ENCODE measurements around the gene DAB2IP.
A peak's percentile ranks its signal among the peaks of the same experiment; 100 is the strongest.

The DAB2IP gene

DNA sequence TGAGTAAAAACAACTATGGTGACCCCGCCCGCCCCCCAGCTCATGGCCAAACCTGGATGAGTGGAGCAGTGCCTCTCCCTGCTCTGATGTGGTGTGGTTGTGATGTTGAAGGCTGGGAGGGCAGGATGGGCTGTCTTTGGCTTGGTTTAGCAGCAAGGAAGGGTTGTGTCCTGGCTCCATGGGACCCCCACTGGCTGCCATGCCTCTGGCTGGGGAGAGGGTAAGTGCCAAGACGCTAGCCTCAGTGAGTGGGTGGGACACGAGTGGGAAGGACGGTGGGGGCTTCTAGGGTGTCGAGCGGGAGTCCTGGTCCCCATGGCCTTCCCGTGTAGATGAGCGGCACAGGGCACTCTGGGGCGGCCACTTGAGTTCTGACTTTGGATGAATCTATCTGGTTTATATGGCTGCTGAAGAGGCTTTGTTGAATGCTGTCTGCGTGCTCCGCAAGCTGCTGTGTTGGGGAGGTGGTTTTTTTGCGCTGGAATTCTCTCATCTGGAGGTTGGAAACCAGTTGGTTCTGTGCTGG, 50.4 kb downstream of the DAB2IP start:
- TF ChIP-seq, protein P1, sequence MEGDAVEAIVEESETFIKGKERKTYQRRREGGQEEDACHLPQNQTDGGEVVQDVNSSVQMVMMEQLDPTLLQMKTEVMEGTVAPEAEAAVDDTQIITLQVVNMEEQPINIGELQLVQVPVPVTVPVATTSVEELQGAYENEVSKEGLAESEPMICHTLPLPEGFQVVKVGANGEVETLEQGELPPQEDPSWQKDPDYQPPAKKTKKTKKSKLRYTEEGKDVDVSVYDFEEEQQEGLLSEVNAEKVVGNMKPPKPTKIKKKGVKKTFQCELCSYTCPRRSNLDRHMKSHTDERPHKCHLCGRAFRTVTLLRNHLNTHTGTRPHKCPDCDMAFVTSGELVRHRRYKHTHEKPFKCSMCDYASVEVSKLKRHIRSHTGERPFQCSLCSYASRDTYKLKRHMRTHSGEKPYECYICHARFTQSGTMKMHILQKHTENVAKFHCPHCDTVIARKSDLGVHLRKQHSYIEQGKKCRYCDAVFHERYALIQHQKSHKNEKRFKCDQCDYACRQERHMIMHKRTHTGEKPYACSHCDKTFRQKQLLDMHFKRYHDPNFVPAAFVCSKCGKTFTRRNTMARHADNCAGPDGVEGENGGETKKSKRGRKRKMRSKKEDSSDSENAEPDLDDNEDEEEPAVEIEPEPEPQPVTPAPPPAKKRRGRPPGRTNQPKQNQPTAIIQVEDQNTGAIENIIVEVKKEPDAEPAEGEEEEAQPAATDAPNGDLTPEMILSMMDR (IDR thresholded peaks at IDR 0.05; ENCODE audit: extremely low read depth, insufficient read depth, missing control alignments): no peak
- no peak for DNase-seq (ENCODE audit: low spot score)
- in situ Hi-C loops (cut with MboI; ENCODE audit: low pct_unique_long_range_greater_than_20kb, low sequenced_read_pairs, unreplicated experiment): no loop called here

DNA sequence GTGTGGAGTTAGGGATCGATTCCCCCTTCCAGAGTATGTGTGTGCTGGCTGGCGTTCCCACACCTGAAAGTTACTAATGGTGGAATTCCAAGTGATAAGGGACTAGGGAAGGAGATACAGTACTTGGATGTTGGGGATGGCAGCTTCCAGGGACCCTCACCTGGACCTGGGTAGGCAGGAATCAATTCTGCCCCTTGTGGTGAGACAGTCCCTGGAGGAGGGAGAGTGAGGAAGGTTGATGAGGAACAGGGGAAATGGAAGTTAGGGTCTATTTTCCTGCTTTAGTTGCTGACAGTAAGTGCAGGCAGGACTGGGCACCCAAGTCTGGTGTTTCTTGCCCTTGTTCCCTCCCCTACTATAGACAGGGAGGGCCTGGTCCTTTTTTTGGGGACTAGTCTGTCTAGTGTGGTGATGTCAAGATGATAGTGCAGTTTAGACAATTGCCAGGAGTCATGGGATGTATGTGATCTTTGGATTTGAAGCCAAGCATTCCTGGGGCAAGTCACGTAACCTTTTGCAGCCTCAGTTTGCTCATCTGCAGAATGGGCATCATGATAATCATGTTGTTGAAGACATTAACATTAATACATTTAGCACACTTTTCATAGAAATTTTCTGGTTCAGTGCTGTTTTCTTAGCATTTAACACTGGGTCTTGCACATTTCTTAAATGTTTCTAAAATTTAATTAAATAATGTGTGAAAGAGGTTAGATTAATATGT, 51.7 kb downstream of the DAB2IP start:
- in situ Hi-C loops (cut with MboI; ENCODE audit: low pct_unique_long_range_greater_than_20kb, low sequenced_read_pairs, unreplicated experiment): no loop called here
- TF ChIP-seq, protein P1 (IDR thresholded peaks at IDR 0.05; ENCODE audit: extremely low read depth, insufficient read depth, missing control alignments): no peak
- DNase-seq (ENCODE audit: low spot score): no peak

DNA sequence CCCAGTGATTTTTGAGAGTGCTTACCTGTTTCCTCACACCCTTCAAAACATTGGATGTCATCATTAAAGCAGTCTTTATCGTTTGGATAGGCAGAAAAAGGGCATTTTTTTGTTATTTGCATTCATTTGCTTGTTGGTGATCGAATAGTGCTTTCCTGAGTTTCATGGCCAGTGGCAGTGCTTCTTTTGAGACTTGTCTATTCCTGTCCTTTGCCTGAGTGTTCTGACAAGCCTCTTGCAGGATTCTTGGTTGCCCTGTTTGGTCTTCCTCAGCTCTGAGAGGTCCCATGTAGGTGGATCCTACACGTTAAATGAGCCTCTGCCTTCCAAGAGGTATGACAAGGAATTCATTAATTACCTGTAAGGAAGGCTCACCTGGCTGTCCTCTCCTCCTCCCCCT, 52.8 kb downstream of the DAB2IP start:
- TF ChIP-seq, protein P1 (IDR thresholded peaks at IDR 0.05; ENCODE audit: extremely low read depth, insufficient read depth, missing control alignments): no peak
- in situ Hi-C loops (cut with MboI; ENCODE audit: low pct_unique_long_range_greater_than_20kb, low sequenced_read_pairs, unreplicated experiment): no loop called here
- no peak for DNase-seq (ENCODE audit: low spot score)

DNA sequence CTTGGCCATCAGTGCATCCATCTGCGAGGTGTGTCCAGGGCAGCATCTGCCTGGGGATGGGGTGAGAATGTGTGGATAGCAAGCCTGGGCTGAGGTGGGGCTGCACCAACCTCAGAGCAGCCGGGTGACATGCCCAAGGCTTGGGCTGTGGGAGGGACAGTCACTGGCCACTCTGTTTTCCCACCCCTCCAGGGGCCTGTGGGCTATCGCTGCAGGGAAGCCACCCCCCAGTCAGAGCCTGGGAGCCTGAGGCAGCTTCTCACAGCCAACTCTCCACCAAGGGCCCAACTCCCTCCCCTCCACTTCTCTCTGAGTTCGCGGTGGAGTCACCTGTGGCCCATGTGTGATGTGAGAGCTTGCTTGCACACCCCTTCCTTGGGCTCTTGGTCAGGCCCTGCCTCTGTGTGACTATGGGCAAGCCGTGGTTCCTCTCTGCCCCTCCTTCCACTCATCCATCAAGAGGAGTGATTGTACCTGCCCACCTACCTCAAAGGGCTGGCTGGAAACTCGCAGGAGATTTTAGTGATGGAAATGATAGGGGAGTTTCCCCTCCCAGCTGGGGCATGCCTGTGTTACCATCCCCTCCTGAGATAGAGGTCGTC, 54.8 kb downstream of the DAB2IP start:
- no peak for DNase-seq (ENCODE audit: low spot score)
- in situ Hi-C loops (cut with MboI; ENCODE audit: low pct_unique_long_range_greater_than_20kb, low sequenced_read_pairs, unreplicated experiment): no loop called here
- TF ChIP-seq, protein P1 (IDR thresholded peaks at IDR 0.05; ENCODE audit: extremely low read depth, insufficient read depth, missing control alignments): no peak

DNA sequence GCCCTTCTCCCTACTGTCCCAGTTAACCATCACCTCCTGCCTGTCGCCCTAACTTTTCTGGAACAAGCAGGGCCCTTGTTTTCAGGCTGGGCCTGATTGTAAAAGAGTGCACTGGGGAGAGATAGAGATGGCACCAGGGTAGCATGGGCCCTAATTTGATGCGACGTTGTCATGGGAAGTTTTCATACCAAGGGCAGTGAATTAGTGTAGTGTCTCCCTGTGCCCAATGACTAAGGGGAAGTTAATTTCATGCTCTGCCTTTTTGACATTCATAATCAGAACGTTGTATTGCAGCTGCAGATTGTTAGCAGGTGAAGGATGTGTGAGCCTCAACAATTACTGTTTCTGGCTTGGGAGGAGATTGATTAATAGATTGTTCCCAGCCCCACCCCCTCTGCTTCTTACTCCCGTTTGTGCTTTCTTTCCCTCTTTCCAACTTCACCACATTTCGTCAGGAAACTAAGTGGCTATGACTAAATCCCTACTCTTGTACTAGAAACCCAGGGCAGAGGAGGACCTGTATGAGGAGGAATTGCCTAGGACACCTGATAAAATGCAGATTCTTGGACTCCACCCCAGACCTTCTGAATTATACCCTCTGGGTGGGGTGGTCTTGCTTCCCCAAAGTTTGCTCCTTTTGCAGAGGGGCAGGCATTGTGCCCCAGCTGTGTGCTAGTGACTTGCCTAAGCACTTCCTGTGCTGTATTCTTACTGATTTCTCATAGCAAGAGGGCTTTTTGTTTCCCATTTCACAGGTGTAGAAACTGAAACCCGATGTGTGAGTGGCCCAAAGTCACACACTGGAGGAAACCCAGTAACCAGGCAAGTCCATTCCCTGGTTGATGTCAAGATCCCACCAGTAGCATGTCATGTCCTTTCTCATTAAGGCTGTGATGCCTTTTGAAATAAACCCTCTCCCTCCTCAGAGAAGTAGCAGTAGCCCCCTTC, 56.3 kb downstream of the DAB2IP start:
- DNase-seq (ENCODE audit: low spot score): peak; percentile 56
- TF ChIP-seq, protein P1 (IDR thresholded peaks at IDR 0.05; ENCODE audit: extremely low read depth, insufficient read depth, missing control alignments): no peak
- in situ Hi-C loops (cut with MboI; ENCODE audit: low pct_unique_long_range_greater_than_20kb, low sequenced_read_pairs, unreplicated experiment): no loop called here

DNA sequence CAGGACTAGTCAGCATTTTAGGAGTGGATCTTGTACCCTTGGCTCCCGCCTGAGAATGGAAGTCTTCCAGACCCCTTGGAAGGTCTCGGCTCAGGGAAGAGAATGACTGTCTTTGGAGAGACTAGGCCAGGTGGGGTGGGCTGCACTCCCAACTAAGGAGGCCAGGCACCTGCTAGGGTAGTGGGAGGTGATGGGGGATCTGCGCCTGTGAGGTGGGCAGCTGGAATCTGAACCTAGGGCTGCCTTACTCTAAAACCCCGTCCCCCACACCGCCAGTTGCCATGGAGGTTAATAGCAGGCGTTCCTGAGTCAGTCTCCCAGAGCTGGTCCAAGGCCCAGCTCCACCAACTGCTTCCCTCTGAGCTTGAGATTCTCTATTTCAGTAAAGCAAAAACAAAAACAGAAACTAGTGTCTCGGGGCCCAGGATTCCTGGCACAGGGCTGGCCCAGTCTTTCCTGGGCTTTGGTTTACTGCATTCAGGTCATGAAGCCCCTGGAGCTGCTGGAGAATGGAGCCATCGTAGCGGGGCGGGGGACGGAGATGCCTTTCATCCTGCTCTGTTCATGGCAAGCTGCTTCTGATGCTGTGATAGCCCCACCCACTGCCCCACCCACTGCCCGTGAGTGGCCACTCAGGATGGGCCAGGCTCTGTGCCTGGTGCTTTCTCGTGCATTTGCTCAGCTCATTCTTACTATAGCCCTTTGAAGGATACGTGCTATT, 57.5 kb downstream of the DAB2IP start:
- DNase-seq (ENCODE audit: low spot score): no peak
- TF ChIP-seq, protein P1 (IDR thresholded peaks at IDR 0.05; ENCODE audit: extremely low read depth, insufficient read depth, missing control alignments): no peak
- in situ Hi-C loops (cut with MboI; ENCODE audit: low pct_unique_long_range_greater_than_20kb, low sequenced_read_pairs, unreplicated experiment): no loop called here

All from GM13977 (cell line).